Amygdala (tissue), 56 donors: ENCODE measurements around the gene MAP4K5.

ENCODE experiments used
- DNase-seq, 56 donors: peaks; one replicate each; lab custom pipeline; 2025; lab: John Stamatoyannopoulos, UW

The MAP4K5 gene

GRCh38 chr14:50488521-50488920 lies 43.8 kb downstream of the MAP4K5 start:
- DNase-seq: no peak

GRCh38 chr14:50479041-50479440 lies 53.3 kb downstream of the MAP4K5 start:
- no peak for DNase-seq

DNA sequence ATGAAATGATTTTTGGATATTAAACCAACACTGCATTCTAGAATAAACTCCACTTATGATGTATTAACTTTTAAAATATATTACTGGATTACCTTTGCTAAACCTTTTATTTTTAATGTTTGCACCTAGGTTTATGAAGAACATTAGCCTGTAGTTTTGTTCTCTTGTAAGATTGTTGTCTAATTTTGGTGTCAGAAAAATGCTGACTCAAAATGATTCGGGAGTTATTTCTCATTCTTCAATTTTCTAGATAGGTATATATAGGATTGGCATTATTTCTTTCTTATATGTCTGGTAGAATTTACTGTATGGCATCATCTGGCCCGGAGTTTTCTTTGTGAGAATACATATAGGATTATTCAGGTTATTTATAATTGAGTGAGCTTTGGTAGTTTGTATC lies 54.6 kb downstream of the MAP4K5 start:
- no peak for DNase-seq

DNA sequence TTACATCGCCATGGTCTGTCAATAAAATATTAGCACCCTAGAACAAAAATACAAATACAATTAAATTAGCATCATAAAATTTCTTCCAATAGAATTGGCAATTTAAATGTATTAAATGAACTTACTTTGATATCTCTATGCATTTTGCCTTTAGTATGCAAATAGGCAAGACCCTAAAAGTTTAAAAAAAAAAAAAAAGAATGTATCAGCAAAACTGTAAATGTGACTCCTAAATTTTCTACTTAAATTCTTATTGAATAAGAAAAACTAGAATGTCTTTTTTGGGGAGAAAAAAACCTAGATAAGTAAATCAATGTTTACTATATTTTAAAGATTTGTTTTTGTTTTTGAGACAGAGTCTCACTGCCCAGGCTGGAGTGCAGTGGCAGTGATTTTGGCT lies 56.2 kb downstream of the MAP4K5 start:
- no peak for DNase-seq

- no peak for DNase-seq
Measured at GRCh38 chr14:50475460-50475859, 56.9 kb downstream of the MAP4K5 start.

DNA sequence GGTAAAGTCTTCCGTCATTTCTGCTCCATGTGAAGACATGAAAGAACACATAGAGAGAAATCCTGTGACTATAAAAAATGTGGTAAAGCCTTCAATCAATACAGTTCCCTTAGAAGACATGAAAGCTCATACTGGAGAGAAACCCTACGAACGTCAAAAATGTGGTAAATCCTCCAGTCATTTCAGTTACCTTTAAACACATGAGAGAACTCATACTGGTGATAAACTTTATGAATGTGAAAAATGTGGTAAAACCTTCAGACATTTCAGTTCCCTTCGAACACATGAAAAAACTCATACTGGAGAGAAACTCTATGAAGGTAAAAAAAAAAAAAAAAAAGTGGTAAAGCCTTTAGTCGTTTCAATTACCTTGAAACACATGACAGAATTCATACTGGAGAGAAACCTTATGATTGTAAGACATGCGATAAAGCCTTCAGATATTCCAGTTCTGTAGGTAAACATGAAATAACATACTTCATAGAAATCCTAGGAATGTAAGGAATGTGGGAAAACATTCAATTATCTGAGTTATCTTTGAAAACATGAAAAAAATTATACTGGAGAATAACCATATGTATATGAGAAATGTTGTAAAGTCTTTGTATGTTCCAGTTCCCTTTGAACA lies 60.4 kb downstream of the MAP4K5 start:
- DNase-seq: no peak

- DNase-seq: no peak
Measured at GRCh38 chr14:50469982-50470381, 62.4 kb downstream of the MAP4K5 start.

DNA sequence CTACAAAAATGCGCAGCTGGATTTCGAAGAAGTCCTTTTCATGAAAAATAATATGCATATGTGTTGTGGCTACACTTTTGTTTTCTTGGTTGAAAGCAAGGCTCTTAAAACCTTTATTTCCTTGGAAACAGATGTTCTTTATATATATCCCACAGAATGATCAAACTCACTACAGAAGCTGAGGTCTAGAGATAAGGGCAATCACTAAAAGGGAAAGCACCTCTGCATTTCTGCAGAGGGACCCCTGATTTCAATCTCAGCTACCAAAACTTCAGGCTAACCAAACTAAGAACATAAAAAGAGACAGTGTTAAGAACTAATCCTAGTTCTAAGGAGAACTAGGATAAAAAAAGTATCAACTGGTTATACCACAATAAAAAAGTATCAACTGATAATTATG lies 70.3 kb downstream of the MAP4K5 start:
- no peak for DNase-seq

DNA sequence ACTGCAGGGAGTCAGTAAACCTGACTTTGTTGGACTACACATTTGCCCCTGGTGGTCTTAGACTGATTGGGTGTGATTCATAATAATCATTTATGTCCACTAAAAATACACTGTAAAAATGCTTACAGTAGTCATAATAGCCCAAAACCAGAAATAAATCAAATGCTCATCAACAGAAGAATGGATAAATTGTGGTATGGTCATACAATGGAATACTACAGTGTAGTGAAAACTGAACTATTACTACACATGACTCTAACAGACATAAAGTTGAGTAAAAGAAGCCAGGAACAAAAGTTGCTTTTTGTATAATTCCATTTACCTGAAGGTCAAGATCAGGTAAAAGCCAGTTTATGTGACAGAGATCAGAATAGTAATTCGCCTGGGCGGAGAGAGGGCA lies 78.5 kb downstream of the MAP4K5 start:
- DNase-seq: no peak

- DNase-seq: no peak
Measured at GRCh38 chr14:50452979-50453705, 79.2 kb downstream of the MAP4K5 start.

- DNase-seq: no peak
Measured at GRCh38 chr14:50452296-50452695, 80.1 kb downstream of the MAP4K5 start.

DNA sequence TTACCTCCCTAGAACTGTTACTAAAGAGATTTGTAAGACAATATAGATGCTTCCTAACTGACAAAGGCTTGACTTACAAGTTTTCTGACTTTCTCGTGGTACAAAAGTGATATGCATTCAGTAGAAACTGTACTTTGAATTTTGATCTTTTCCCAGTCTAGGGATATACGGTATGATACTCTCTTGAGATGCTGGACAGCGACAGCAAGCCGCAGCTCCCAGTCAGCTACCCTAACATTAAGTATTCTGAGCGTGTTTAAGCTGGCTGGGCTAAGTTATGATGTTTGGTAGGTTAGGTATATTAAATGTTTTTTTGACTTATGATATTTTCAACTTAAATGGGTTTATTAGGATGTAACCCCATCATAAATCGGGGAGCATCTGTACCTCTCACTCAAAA lies 80.5 kb downstream of the MAP4K5 start:
- no peak for DNase-seq

GRCh38 chr14:50447461-50447860 lies 84.9 kb downstream of the MAP4K5 start:
- no peak for DNase-seq

GRCh38 chr14:50434528-50434927 lies 97.8 kb downstream of the MAP4K5 start:
- no peak for DNase-seq

DNA sequence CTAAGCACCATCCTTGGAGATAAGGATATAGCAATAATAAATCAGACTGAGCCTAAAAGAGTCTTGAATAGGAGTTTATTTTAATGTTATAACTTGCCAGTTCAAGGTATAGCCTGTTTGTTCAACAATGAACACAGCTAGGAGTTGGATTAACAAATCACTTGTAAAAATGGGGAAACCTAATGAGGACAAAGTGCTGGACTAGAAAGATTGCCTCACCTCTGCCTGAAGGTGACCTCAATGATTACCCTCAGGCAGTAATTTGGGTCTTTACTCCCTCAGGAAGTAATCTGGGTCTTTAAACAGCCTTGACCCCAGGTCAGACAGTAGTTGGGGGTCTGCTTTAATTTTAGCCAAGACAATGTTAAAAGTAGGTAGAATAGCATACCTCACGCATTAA lies 100.2 kb downstream of the MAP4K5 start:
- no peak for DNase-seq

GRCh38 chr14:50425816-50426215 lies 106.6 kb downstream of the MAP4K5 start:
- DNase-seq: no peak

DNA sequence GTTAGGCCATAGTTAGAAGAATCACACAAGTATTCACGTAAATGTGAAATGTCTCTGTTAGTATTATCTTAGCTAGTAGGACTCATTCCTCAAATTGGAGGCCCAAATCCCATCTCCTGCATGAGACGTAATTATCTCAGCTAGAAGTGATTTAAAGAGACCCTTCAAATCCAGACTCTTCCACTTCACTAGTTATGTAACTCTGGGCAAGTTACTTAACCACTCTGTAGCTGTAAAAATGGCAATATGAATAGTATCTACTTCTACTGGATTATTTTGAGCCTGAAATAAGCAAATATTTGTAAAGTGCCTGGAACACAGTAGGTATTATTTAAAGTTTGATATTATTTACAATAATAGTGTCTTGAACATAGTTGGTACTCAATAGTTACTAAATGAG lies 107.3 kb downstream of the MAP4K5 start:
- no peak for DNase-seq

- no peak for DNase-seq
Measured at GRCh38 chr14:50423529-50423928, 108.8 kb downstream of the MAP4K5 start.

- DNase-seq: no peak
Measured at GRCh38 chr14:50421499-50421898, 110.9 kb downstream of the MAP4K5 start.

DNA sequence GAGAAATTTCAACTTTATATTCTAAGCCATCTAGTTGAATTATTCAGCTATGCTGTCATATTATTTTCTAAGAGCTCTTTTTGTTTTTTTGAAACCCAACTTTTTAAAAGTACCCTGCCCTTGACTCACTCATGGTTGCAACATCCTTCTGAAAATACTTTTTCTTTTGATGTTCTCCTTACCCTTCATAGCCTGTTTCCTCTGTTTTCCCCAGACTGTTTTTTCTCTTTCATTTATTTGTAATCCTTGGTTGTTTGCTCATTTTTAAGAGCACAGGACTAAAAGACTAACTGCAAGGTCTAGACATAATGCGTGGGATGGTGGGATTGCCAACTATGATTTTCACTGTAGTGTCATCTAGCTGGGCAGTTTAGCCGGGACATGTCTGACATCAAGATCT lies 114.5 kb downstream of the MAP4K5 start:
- DNase-seq: no peak

DNA sequence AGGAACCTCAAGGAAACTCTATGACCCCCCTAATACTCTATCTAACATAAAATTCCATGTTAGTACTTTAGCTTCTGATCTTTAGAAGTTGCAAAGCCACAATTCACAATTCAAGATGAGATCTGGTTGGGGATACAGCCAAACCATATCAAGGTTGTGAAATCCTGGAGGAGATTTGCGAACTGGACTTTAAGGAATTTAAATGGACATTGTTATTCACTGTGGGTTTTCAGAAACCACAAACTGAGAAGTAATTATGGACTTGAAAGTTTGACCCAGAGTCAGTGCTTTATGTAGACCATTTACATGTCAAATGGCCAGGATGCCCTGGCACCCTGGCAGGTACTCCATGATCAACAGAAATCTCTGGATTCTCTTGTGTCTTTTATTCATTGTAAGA lies 121.4 kb downstream of the MAP4K5 start:
- no peak for DNase-seq

GRCh38 chr14:50410071-50410470 lies 122.3 kb downstream of the MAP4K5 start:
- DNase-seq: no peak
